Neuronal stem cell (in vitro differentiated cells): ENCODE measurements around the gene CD320.
A peak's percentile ranks its signal among the peaks of the same experiment; 100 is the strongest.

Experiments used
- DNase-seq: peaks from one replicate; pipeline ENCODE4 v3.0.0-alpha.2; 2013; ENCODE audit warnings: low spot score
- H2AFZ ChIP-seq: one replicate; pipeline ENCODE4 v1.6.1; 2013; ENCODE audit warnings: mild to moderate bottlenecking, low read length, inconsistent platforms
- H2AK5ac ChIP-seq: 2 replicates; pipeline ENCODE4 v1.6.1; 2013; ENCODE audit warnings: low read depth, mild to moderate bottlenecking, inconsistent platforms, low read length, moderate library complexity, mixed read lengths
- H2BK120ac ChIP-seq: 2 replicates; pipeline ENCODE4 v1.6.1; 2013; ENCODE audit warnings: low read depth, mild to moderate bottlenecking, inconsistent platforms, low read length, moderate library complexity, mixed read lengths
- H2BK12ac ChIP-seq: one replicate; pipeline ENCODE4 v1.6.1; 2013; ENCODE audit warnings: low read length, inconsistent platforms
- H2BK15ac ChIP-seq: 2 replicates; pipeline ENCODE4 v1.6.1; 2013; ENCODE audit warnings: mild to moderate bottlenecking, low read length, inconsistent platforms, mixed read lengths
- H2BK5ac ChIP-seq: one replicate; pipeline ENCODE4 v1.6.1; 2013; ENCODE audit warnings: inconsistent platforms, mild to moderate bottlenecking, low read length, moderate library complexity
- H3K14ac ChIP-seq: one replicate; pipeline ENCODE4 v1.6.1; 2013; ENCODE audit warnings: low read length, inconsistent platforms
- H3K18ac ChIP-seq: 2 replicates; pipeline ENCODE4 v1.6.1; 2013; ENCODE audit warnings: low read length, inconsistent platforms
- H3K23ac ChIP-seq: 2 replicates; pipeline ENCODE4 v1.6.1; 2013; ENCODE audit warnings: low read depth, mild to moderate bottlenecking, mixed read lengths, low read length, inconsistent platforms; ENCODE audit not compliant: poor library complexity
- H3K27ac ChIP-seq: replicated peaks from 3 replicates; pipeline ENCODE4 v1.5.1; 2013; ENCODE audit warnings: low read length, inconsistent platforms
- H3K27me3 ChIP-seq, 3 experiments: 2 replicates each; pipeline ENCODE4 v1.6.1; 2013; ENCODE audit warnings: low read length in 3 of 3, mild to moderate bottlenecking in 2 of 3, inconsistent platforms in 1 of 3, low read depth in 1 of 3, mixed read lengths in 1 of 3, moderate library complexity in 1 of 3; ENCODE audit not compliant: control insufficient read depth in 3 of 3, insufficient read depth in 3 of 3
- H3K36me3 ChIP-seq, 2 donors: replicated peaks in 1 of 2; 2 replicates each; pipeline ENCODE4 v1.6.1; 2013; ENCODE audit warnings: low read length in 2 of 2; ENCODE audit not compliant: control insufficient read depth in 2 of 2, insufficient read depth in 2 of 2
- H3K4ac ChIP-seq: 2 replicates; pipeline ENCODE4 v1.6.1; 2013; ENCODE audit warnings: inconsistent platforms, mild to moderate bottlenecking, low read length, moderate library complexity
- H3K4me1 ChIP-seq, 2 donors: 1 replicate in 1 of 2; 2 replicates in 1 of 2; pipeline ENCODE4 v1.6.1; 2013; ENCODE audit warnings: low read length in 2 of 2, low read depth in 1 of 2; ENCODE audit not compliant: control insufficient read depth in 2 of 2, insufficient read depth in 1 of 2
- H3K4me2 ChIP-seq: one replicate; pipeline ENCODE4 v1.6.1; 2013; ENCODE audit warnings: mild to moderate bottlenecking, low read length, inconsistent platforms; ENCODE audit not compliant: insufficient read depth, poor library complexity, severe bottlenecking
- H3K4me3 ChIP-seq, 2 donors: 2 replicates each; pipeline ENCODE4 v1.5.1; 2013; ENCODE audit warnings: low read length in 2 of 2, mild to moderate bottlenecking in 2 of 2, inconsistent platforms in 1 of 2, moderate library complexity in 1 of 2
- H3K79me1 ChIP-seq: one replicate; pipeline ENCODE4 v1.6.1; 2013; ENCODE audit warnings: low read depth, mild to moderate bottlenecking, inconsistent platforms, low read length, moderate library complexity
- H3K9ac ChIP-seq: one replicate; pipeline ENCODE4 v1.6.1; 2013; ENCODE audit warnings: mild to moderate bottlenecking, low read depth, low read length, inconsistent platforms; ENCODE audit not compliant: poor library complexity
- H3K9me3 ChIP-seq, 2 donors: replicated peaks in 1 of 2; 2 replicates each; pipeline versions ENCODE3 to v1.6.1; 2013; ENCODE audit warnings: low read length in 2 of 2, mild to moderate bottlenecking in 2 of 2, inconsistent platforms in 1 of 2, low read depth in 1 of 2, mixed read lengths in 1 of 2, moderate library complexity in 1 of 2; ENCODE audit not compliant: control insufficient read depth in 2 of 2, insufficient read depth in 1 of 2
- H4K8ac ChIP-seq: one replicate; pipeline ENCODE4 v1.6.1; 2013; ENCODE audit warnings: low read depth, mild to moderate bottlenecking, inconsistent platforms, low read length, moderate library complexity
- H4K91ac ChIP-seq: one replicate; pipeline ENCODE4 v1.6.1; 2013; ENCODE audit warnings: low read length, low read depth, mild to moderate bottlenecking, inconsistent platforms; ENCODE audit not compliant: poor library complexity
- WGBS, 2 donors: extraction: QIAGEN DNeasy Blood & Tissue Kit; methylation state at CpG; one replicate each; pipeline ENCODE4 v1.1.7; 2013; ENCODE audit warnings: missing lambda C conversion rate in 2 of 2, mixed read lengths in 1 of 2; ENCODE audit not compliant: insufficient read length in 2 of 2, insufficient replicate concordance in 1 of 2; ENCODE audit errors: extremely low coverage in 2 of 2; 5-methylcytosine and 5-hydroxymethylcytosine counted together

The CD320 gene

GRCh38 chr19:8332976-8333766 is 25.0 kb upstream of the CD320 start:
- Histone ChIP-seq H3K18ac (peak overlapping the region; percentile 93), H2AK5ac (peak overlapping the region; percentile 70), H3K79me1 (no peaks in the 10 kb centered on the region), H4K91ac (no peak overlapping the region), H3K4me1 (peaks cover 1 to 3% of the 10 kb centered on the region in 2 donors), H3K4ac (no peak overlapping the region), H2BK12ac (no peak overlapping the region), H4K8ac (no peak overlapping the region), H3K27ac (no peak overlapping the region), H2BK5ac (peak overlapping the region; percentile 82), H3K14ac (peak overlapping the region; percentile 71), H2BK15ac (peak overlapping the region; percentile 67), H2AFZ (peak overlapping the region; percentile 75), H2BK120ac (no peak overlapping the region), H3K4me3 (peak overlapping the region in 1 of 2 donors; percentile 9), H3K9ac (peak overlapping the region; percentile 70), H3K9me3 (no peaks in the 10 kb centered on the region), H3K4me2 (peak overlapping the region; percentile 66), H3K36me3 (no peaks in the 10 kb centered on the region), H3K27me3 (peaks cover 23 to 77% (median 53%) of the 10 kb centered on the region in 3 experiments), H3K23ac (peak overlapping the region; percentile 89)
- WGBS, 2 donors: no CpG with 5 or more reads among the region's 52 CpGs
- no peak for DNase-seq

- Histone ChIP-seq H2BK12ac (no peak overlapping the region), H3K27me3 (peaks cover 23 to 70% (median 49%) of the 10 kb centered on the region in 3 experiments), H4K8ac (no peak overlapping the region), H3K9me3 (peaks cover 0 to 4% of the 10 kb centered on the region in 2 donors), H3K4me2 (no peak overlapping the region), H2BK5ac (no peak overlapping the region), H3K14ac (no peak overlapping the region), H2AK5ac (peak overlapping the region; percentile 58), H3K4me3 (no peak overlapping the region), H2AFZ (no peak overlapping the region), H3K27ac (no peak overlapping the region), H3K4ac (no peak overlapping the region), H4K91ac (no peak overlapping the region), H2BK15ac (no peak overlapping the region), H2BK120ac (no peak overlapping the region), H3K9ac (no peak overlapping the region), H3K18ac (no peak overlapping the region), H3K4me1 (peaks cover 1 to 3% of the 10 kb centered on the region in 2 donors), H3K23ac (no peak overlapping the region), H3K79me1 (no peaks in the 10 kb centered on the region), H3K36me3 (no peaks in the 10 kb centered on the region)
- WGBS, 2 donors: no CpG with 5 or more reads among the region's 8 CpGs
- DNase-seq: no peak
Measured at GRCh38 chr19:8331263-8331845, 23.2 kb upstream of the CD320 start.

- Histone ChIP-seq H3K4ac (no peak overlapping the region), H2BK15ac (no peak overlapping the region), H2BK120ac (no peak overlapping the region), H2BK5ac (no peak overlapping the region), H3K36me3 (no peaks in the 10 kb centered on the region), H2AK5ac (no peak overlapping the region), H2AFZ (no peak overlapping the region), H3K4me1 (peaks cover 1 to 3% of the 10 kb centered on the region in 2 donors), H3K14ac (no peak overlapping the region), H4K8ac (no peak overlapping the region), H3K4me3 (no peak overlapping the region), H3K27ac (no peak overlapping the region), H3K18ac (no peak overlapping the region), H3K4me2 (no peak overlapping the region), H3K27me3 (peaks cover 20 to 56% (median 35%) of the 10 kb centered on the region in 3 experiments), H2BK12ac (no peak overlapping the region), H3K23ac (no peak overlapping the region), H3K9me3 (peaks cover 0 to 4% of the 10 kb centered on the region in 2 donors), H3K79me1 (peaks cover under 1% of the 10 kb centered on the region), H4K91ac (no peak overlapping the region), H3K9ac (no peak overlapping the region)
- WGBS, 2 donors: no CpG with 5 or more reads among the region's 3 CpGs
- DNase-seq: no peak
Measured at GRCh38 chr19:8329996-8330395, 21.8 kb upstream of the CD320 start.

- Histone ChIP-seq H3K27ac (no peak overlapping the region), H3K9me3 (peaks cover 0 to 4% of the 10 kb centered on the region in 2 donors), H3K4me2 (no peak overlapping the region), H2BK12ac (no peak overlapping the region), H3K14ac (no peak overlapping the region), H4K91ac (no peak overlapping the region), H2BK120ac (no peak overlapping the region), H2BK15ac (no peak overlapping the region), H3K23ac (no peak overlapping the region), H2AFZ (no peak overlapping the region), H3K4me3 (no peak overlapping the region), H3K79me1 (peaks cover 18% of the 10 kb centered on the region), H3K18ac (no peak overlapping the region), H2AK5ac (no peak overlapping the region), H2BK5ac (no peak overlapping the region), H3K9ac (no peak overlapping the region), H3K4ac (no peak overlapping the region), H4K8ac (no peak overlapping the region), H3K36me3 (peaks cover 13 to 31% of the 10 kb centered on the region in 2 donors), H3K4me1 (peaks cover 7 to 8% of the 10 kb centered on the region in 2 donors), H3K27me3 (peaks cover 0 to 19% (median 2%) of the 10 kb centered on the region in 3 experiments)
- no peak for DNase-seq
- no CpG with 5 or more reads among the region's 3 CpGs for WGBS, 2 donors
Measured at GRCh38 chr19:8325454-8325853, 17.3 kb upstream of the CD320 start.
